Hindlimb muscle (tissue), 1 donor: Measurements from ENCODE around the gene NBR1. TPM values are rescaled to one million over a fixed set of nuclear protein-coding genes. Genes with fewer than 3 reads are reported as not detected.
"Not testable (repeated sequence)": the region's sequence is repeated elsewhere in the genome, so short reads cannot be mapped to it uniquely, and the experiment has no call there.

Experiments
- DNase-seq: peaks from one replicate; pipeline ENCODE4 v3.0.0-alpha.2; 2013
- polyA plus RNA-seq: library from polyadenylated mRNA; unstranded; fragments of 120-200 nt; gene quantifications from one replicate; pipeline ENCODE4 v1.2.1, GENCODE V29; 2013; ENCODE audit not compliant: insufficient read length

NBR1 gene
- polyA plus RNA-seq, 1 donor: 59.3 TPM

- DNase-seq: no peak
These were observed 42.5 kb downstream of the NBR1 start for GRCh38 chr17:43213545-43213944.

- no peak for DNase-seq
These were observed 44.3 kb downstream of the NBR1 start for GRCh38 chr17:43215341-43215740.

- DNase-seq: no peak
These were observed 45.4 kb downstream of the NBR1 start for GRCh38 chr17:43216369-43216761.

- no peak for DNase-seq
These were observed 46.0 kb downstream of the NBR1 start for GRCh38 chr17:43216762-43217613.

DNA sequence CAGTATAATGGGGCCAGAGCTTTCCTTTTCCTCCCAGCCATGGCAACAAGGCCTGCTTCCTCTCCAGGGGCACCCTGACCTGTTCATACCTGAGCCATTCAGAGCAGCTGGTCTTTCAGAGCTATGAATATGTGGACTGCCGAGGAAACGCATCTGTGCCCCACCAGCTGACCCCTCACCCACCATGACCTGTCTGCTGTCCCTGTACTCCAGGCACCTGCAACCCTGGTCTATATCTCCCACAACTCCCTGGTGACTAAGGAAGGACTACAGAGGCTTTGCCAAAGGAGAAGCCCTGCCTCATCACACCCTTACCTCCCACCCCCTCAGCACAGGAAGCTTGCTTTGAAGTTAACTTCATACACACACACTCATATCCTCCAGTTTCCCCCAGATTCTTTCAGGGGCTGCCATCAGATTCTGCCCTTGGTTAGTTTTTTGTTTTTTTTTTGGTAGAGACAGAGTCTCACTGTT is 46.6 kb downstream of the NBR1 start:
- DNase-seq: no peak

DNA sequence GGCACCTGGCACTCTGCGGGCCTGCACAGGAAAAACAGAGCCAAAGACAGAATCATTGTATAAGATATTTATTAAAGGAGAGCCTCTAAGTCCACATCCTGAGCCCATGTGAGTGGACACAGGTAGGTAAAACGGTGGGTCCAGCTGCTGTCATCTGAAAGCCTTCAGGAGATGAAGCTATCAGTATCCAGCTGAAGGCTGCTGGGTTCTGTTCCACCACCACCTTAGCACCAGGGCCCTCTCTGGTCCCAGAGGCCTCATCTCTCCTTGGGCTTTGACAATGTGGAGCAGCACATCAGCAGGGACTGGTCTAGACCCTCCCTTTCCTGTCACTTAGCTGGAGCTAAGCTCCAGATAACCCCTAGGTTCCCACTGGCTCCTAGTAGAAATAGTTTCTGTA is 48.0 kb downstream of the NBR1 start:
- no peak for DNase-seq

DNA sequence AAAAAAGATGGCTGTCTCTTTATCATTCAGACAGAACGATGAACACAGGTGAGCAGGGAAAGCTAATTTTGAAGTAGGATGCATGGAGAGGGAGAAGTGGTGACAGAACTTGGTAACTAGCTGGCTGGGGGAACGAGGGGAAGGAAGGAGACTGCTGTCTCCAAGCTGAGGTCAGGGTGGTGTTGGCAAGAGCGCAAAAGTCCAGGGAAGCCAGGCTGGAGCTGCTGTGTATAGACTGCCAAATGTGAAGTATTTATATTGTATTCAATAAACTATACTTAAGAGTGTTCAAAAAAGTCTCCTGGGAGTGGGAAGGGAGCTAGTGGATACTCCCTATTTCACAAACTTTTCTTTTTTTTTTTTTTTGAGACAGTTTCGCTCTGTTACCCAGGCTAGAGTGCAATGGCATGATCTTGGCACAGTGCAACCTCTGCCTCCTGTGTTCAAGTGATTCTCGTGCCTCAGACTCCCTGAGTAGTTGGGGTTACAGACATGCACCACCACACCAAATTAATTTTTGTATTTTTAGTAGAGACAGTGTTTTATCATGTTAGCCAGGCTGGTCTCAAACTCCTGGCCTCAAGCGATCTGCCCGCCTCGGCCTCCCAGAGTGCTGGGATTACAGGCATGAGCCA is 48.8 kb downstream of the NBR1 start:
- no peak for DNase-seq

- no peak for DNase-seq
These were observed 49.6 kb downstream of the NBR1 start for GRCh38 chr17:43220511-43221125.

GRCh38 chr17:43224146-43224705 is 53.2 kb downstream of the NBR1 start:
- DNase-seq: no peak

GRCh38 chr17:43226393-43226792 is 55.4 kb downstream of the NBR1 start:
- no peak for DNase-seq

- not testable (repeated sequence) for DNase-seq
These were observed 57.2 kb downstream of the NBR1 start, which contains the start of gene CCDC200 for GRCh38 chr17:43228020-43228782. Gene CCDC200, minus strand, starts transcription at chr17:43228623. Its CDS starts 69 bp downstream, at chr17:43228554.

DNA sequence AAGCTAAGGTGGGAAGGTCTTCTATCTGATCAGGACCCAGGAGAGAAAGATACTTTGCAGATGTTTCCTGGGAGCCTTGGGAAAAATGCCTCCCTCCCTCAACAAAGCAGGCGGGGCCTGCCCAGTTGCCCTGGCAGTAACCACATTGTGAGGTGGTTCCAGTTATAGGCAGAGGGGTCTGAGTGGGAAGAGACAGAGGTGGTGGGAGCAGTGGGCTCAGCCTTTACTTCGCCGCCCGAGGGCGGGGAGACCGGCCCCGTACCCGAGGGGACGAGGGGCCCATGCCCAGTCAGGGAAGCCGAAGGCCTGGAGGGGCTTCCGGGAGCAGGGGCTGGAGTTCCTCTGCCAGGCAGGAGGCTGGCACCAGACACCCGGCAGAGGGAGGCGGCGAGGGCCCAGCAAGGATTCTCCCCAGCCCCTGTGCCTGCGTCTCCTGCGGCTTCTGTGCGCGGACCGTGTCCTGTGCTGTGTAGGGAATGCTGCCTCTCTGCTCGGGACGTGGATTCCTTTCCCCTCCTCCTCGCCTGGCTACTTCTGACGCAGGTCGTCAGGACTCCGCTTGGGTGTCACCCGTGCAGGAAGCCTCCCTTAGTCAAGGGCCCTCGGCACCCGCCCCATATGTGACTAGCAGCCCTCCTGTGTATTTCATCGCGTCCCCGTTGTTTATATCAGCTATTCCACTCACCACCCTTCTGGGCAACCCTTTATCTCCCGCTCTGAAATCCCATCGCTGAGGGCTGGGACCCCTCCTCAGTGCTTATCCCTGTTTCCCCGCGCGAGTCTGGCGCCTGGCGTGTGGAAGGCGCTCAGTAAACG is 60.4 kb downstream of the NBR1 start:
- not testable (repeated sequence) for DNase-seq

DNA sequence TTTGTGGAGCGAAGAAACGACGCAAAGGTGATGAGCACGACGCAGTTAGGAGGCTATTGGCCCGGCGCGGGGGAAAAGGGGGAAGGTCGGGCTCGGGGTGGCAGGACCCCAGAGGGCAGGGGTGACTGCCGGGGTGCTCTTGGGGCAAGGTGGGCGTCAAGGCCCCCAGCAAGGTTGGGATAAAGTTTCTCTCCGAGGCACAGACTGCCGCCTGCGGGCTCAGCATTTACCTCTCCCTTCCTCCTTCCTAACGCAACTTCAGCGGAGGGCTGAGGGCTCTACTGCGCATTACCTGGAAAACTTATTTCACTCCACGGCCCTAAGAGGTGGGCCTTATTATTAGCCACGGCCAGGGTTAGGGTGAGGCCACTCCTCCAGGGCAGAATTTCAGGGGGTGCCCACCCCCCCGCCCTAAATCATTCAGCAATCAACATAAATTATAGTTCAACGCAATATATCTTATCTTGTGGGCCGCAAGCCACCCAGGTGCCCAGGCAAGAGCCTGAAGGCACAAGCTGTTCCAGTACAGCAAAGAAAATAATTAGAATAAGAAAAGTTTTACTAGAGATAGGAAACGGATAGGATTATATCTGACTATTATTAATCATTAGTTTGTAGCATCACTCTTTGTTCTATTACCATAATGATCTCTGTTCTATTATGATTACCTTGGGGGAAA is 61.1 kb downstream of the NBR1 start:
- DNase-seq: not testable (repeated sequence)

GRCh38 chr17:43233263-43233662 is 62.2 kb downstream of the NBR1 start:
- DNase-seq: not testable (repeated sequence)

GRCh38 chr17:43233877-43234276 is 62.9 kb downstream of the NBR1 start, which contains the start of gene RNU2-1:
Gene RNU2-1, minus strand, starts transcription at chr17:43233977.
- DNase-seq: not testable (repeated sequence)

DNA sequence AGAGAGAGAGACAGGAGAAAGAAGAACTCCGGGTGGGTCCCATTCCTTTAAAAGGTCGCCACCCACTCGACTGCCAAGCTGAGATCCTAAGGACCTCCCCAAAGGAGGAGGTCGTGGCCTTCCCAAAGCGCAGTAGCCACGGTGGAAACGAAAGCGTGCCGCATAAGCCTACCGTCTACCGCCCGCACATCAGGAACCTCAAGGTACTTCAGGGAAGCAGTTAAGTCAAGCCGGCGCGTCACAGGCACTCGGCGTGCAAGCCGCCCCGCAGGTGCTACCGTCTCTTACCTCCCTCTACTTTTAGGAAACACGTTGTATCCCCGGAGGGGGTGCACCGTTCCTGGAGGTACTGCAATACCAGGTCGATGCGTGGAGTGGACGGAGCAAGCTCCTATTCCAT is 68.6 kb downstream of the NBR1 start:
- DNase-seq: not testable (repeated sequence)

GRCh38 chr17:43240596-43241352 is 69.8 kb downstream of the NBR1 start:
- not testable (repeated sequence) for DNase-seq

DNA sequence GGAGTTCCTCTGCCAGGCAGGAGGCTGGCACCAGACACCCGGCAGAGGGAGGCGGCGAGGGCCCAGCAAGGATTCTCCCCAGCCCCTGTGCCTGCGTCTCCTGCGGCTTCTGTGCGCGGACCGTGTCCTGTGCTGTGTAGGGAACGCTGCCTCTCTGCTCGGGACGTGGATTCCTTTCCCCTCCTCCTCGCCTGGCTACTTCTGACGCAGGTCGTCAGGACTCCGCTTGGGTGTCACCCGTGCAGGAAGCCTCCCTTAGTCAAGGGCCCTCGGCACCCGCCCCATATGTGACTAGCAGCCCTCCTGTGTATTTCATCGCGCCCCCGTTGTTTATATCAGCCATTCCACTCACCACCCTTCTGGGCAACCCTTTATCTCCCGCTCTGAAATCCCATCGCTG is 75.4 kb downstream of the NBR1 start:
- not testable (repeated sequence) for DNase-seq
